HCT116 (cell line): ENCODE measurements around the gene ELN. TPM values are rescaled to one million over a fixed set of nuclear protein-coding genes. Genes with fewer than 3 reads are reported as not detected.

Source experiments
- ATAC-seq: fragments of 200-7000 bp; cut with Tn5 transposase; 2 replicates; pipeline ENCODE4 v1.9.1; 2020; ENCODE audit warnings: mild to moderate bottlenecking, moderate library complexity
- BruUV-seq: library from RNA; stranded (reverse); fragments of 400-500 nt; replicated peaks from 2 replicates; lab custom pipeline; 2021; lab: Mats Ljungman, UMichigan
- CTCF ChIA-PET: fragments of 300-600 bp; sonication (Branson Sonifier 250); formaldehyde crosslinking; loops from one replicate; lab custom pipeline; 2021; ENCODE audit warnings: antibody characterized with exemption; lab: Charles Lee
- POLR2A ChIA-PET: fragments of 300-600, 350-600 bp; sonication (Branson Sonifier 250); formaldehyde crosslinking; loops from one replicate; lab custom pipeline; 2021; ENCODE audit warnings: antibody characterized with exemption; lab: Charles Lee
- RAD21 ChIA-PET, 2 experiments: fragments of 300-600 bp; sonication (Branson Sonifier 250); formaldehyde crosslinking; loops; one replicate each; lab custom pipeline; 2023; ENCODE audit warnings: low total read pairs in 2 of 2; ENCODE audit not compliant: uncharacterized antibody in 2 of 2, unreplicated experiment in 2 of 2, low non-redundant PET in 1 of 2; lab: Charles Lee
- DNase-seq: peaks from one replicate; pipeline ENCODE4 v3.0.0-alpha.2; 2010; ENCODE audit warnings: low read depth, low spot score
- H2AFZ ChIP-seq: fragments of 200-600 bp; shearing (Covaris generic), sonication (generic); 2 replicates; pipeline ENCODE4 v1.6.1; 2017; ENCODE audit warnings: low read depth, mixed run types, mixed read lengths, antibody characterized with exemption, low read length; ENCODE audit not compliant: poor library complexity, severe bottlenecking
- H3K27ac ChIP-seq: 2 replicates; pipeline ENCODE4 v1.5.1; 2012; ENCODE audit warnings: low read depth, low read length
- H3K27me3 ChIP-seq: fragments of 200-600 bp; sonication (generic); 2 replicates; pipeline ENCODE4 v1.6.1; 2016; ENCODE audit warnings: mixed run types, low read length, mixed read lengths; ENCODE audit not compliant: insufficient read depth
- H3K36me3 ChIP-seq, 2 experiments: fragments of 200-500 bp in 1 of 2; fragments of 200-600 bp in 1 of 2; sonication (Bioruptor generic) in 1 of 2; sonication (generic) in 1 of 2; 2 replicates each; pipeline versions ENCODE4 v1.5.1 to v1.6.1; 2014 to 2016; ENCODE audit warnings: low read length in 2 of 2, inconsistent platforms in 1 of 2, mixed read lengths in 1 of 2, mixed run types in 1 of 2; ENCODE audit not compliant: insufficient read depth in 2 of 2, control insufficient read depth in 1 of 2
- H3K4me1 ChIP-seq, 2 experiments: fragments of 200-600 bp in 1 of 2; sonication (generic) in 1 of 2; 2 replicates each; pipeline versions ENCODE4 v1.5.1 to v1.6.1; 2012 to 2017; ENCODE audit warnings: low read length in 2 of 2, inconsistent platforms in 1 of 2, mild to moderate bottlenecking in 1 of 2, mixed read lengths in 1 of 2, mixed run types in 1 of 2, moderate library complexity in 1 of 2; ENCODE audit not compliant: insufficient read depth in 2 of 2, control insufficient read depth in 1 of 2
- H3K4me2 ChIP-seq: fragments of 200-600 bp; sonication (generic); 2 replicates; pipeline ENCODE4 v1.6.1; 2017; ENCODE audit warnings: mixed run types, low read length, mixed read lengths
- H3K4me3 ChIP-seq, 2 experiments: fragments of 200-600 bp in 1 of 2; sonication (generic) in 1 of 2; replicated peaks in 1 of 2; 2 replicates each; pipeline ENCODE4 v1.5.1; 2011 to 2016; ENCODE audit warnings: low read length in 2 of 2, control low read depth in 1 of 2, low read depth in 1 of 2, mild to moderate bottlenecking in 1 of 2, mixed read lengths in 1 of 2, mixed run types in 1 of 2
- H3K79me2 ChIP-seq: fragments of 200-600 bp; sonication (generic); 2 replicates; pipeline ENCODE4 v1.6.1; 2017; ENCODE audit warnings: mild to moderate bottlenecking, mixed run types, low read length, moderate library complexity, mixed read lengths; ENCODE audit not compliant: insufficient read depth
- H3K9ac ChIP-seq: fragments of 200-600 bp; sonication (generic); 2 replicates; pipeline ENCODE4 v1.6.1; 2016; ENCODE audit warnings: low read length, mixed read lengths
- H3K9me2 ChIP-seq: fragments of 200-600 bp; sonication (generic), shearing (Covaris generic); 2 replicates; pipeline ENCODE4 v1.6.1; 2017; ENCODE audit warnings: mixed run types, mild to moderate bottlenecking, moderate library complexity; ENCODE audit not compliant: insufficient read depth
- H3K9me3 ChIP-seq, 2 experiments: fragments of 200-500 bp in 1 of 2; fragments of 200-600 bp in 1 of 2; sonication (Bioruptor generic) in 1 of 2; sonication (generic) in 1 of 2; 2 replicates each; pipeline ENCODE4 v1.6.1; 2014 to 2017; ENCODE audit warnings: low read length in 2 of 2, mixed read lengths in 2 of 2, inconsistent platforms in 1 of 2, low read depth in 1 of 2, mild to moderate bottlenecking in 1 of 2, mixed run types in 1 of 2, moderate library complexity in 1 of 2; ENCODE audit not compliant: control insufficient read depth in 1 of 2, insufficient read depth in 1 of 2
- H4K20me1 ChIP-seq: fragments of 200-600 bp; sonication (generic), shearing (Covaris generic); 2 replicates; pipeline ENCODE4 v1.6.1; 2017; ENCODE audit warnings: mixed run types, mild to moderate bottlenecking, moderate library complexity; ENCODE audit not compliant: insufficient read depth
- ATF3 ChIP-seq: IDR thresholded peaks from 2 replicates; pipeline ENCODE4 v1.6.1; 2012
- CBX3 ChIP-seq: IDR thresholded peaks from 2 replicates; pipeline ENCODE4 v1.6.1; 2012; ENCODE audit warnings: low read depth
- CEBPB ChIP-seq: IDR thresholded peaks from 2 replicates; pipeline ENCODE4 v1.6.1; 2012; ENCODE audit warnings: low read depth
- POLR2A ChIP-seq: IDR thresholded peaks from 2 replicates; pipeline ENCODE4 v1.7.0; 2011; ENCODE audit warnings: borderline replicate concordance; ENCODE audit not compliant: insufficient read depth, insufficient read length; ENCODE audit errors: extremely low read depth
- POLR2AphosphoS5 ChIP-seq: IDR thresholded peaks from 2 replicates; pipeline ENCODE4 v1.6.1; 2011; ENCODE audit warnings: mild to moderate bottlenecking, low read depth, low read length, moderate library complexity
- SIN3A ChIP-seq: IDR thresholded peaks from 2 replicates; pipeline ENCODE4 v1.6.1; 2012; ENCODE audit warnings: low read depth
- SRF ChIP-seq: IDR thresholded peaks from 2 replicates; pipeline ENCODE4 v1.6.1; 2012; ENCODE audit warnings: low read depth
- intact Hi-C: fragments of 100-400 bp; cut with micrococcal nuclease; formaldehyde crosslinking; loops from 2 replicates; pipeline ENCODE4 v1.10.0; 2022
- total RNA-seq: library from RNA; stranded (reverse); gene quantifications from one replicate; pipeline ENCODE4 v1.2.1, GENCODE V29; 2021; ENCODE audit not compliant: unreplicated experiment
- TF ChIP-seq, protein P1 (sequence below): IDR thresholded peaks from 2 replicates; pipeline ENCODE4 v1.6.1; 2011; ENCODE audit warnings: mild to moderate bottlenecking, low read length, moderate library complexity; ENCODE audit not compliant: insufficient replicate concordance; ENCODE audit errors: extremely low read depth
- TF ChIP-seq, protein P2 (sequence below), 3 experiments: fragments of 200-600 bp in 1 of 3; sonication (generic) in 1 of 3; IDR thresholded peaks in 2 of 3; conservative IDR thresholded peaks in 1 of 3; 2 replicates each; pipeline ENCODE4 v1.5.1; 2012 to 2017; ENCODE audit warnings: low read depth in 2 of 3, low read length in 2 of 3, antibody characterized with exemption in 1 of 3, borderline replicate concordance in 1 of 3, control low read depth in 1 of 3, mild to moderate bottlenecking in 1 of 3, mixed read lengths in 1 of 3, mixed run types in 1 of 3, moderate library complexity in 1 of 3; ENCODE audit not compliant: insufficient read depth in 1 of 3
- TF ChIP-seq, protein P3 (sequence below): IDR thresholded peaks from 2 replicates; pipeline ENCODE4 v1.6.1; 2012; ENCODE audit warnings: low read depth

The ELN gene
- total RNA-seq, 1 experiment from 2014 or later: 0.17 TPM

GRCh38 chr7:73994023-73994422 lies 34.0 kb upstream of the ELN start:
- TF ChIP-seq, protein P1, sequence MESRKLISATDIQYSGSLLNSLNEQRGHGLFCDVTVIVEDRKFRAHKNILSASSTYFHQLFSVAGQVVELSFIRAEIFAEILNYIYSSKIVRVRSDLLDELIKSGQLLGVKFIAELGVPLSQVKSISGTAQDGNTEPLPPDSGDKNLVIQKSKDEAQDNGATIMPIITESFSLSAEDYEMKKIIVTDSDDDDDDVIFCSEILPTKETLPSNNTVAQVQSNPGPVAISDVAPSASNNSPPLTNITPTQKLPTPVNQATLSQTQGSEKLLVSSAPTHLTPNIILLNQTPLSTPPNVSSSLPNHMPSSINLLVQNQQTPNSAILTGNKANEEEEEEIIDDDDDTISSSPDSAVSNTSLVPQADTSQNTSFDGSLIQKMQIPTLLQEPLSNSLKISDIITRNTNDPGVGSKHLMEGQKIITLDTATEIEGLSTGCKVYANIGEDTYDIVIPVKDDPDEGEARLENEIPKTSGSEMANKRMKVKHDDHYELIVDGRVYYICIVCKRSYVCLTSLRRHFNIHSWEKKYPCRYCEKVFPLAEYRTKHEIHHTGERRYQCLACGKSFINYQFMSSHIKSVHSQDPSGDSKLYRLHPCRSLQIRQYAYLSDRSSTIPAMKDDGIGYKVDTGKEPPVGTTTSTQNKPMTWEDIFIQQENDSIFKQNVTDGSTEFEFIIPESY: no peak
- TF ChIP-seq, protein P2, sequence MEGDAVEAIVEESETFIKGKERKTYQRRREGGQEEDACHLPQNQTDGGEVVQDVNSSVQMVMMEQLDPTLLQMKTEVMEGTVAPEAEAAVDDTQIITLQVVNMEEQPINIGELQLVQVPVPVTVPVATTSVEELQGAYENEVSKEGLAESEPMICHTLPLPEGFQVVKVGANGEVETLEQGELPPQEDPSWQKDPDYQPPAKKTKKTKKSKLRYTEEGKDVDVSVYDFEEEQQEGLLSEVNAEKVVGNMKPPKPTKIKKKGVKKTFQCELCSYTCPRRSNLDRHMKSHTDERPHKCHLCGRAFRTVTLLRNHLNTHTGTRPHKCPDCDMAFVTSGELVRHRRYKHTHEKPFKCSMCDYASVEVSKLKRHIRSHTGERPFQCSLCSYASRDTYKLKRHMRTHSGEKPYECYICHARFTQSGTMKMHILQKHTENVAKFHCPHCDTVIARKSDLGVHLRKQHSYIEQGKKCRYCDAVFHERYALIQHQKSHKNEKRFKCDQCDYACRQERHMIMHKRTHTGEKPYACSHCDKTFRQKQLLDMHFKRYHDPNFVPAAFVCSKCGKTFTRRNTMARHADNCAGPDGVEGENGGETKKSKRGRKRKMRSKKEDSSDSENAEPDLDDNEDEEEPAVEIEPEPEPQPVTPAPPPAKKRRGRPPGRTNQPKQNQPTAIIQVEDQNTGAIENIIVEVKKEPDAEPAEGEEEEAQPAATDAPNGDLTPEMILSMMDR (IDR thresholded peaks at IDR 0.05 in 2 of 3, conservative IDR thresholded peaks at IDR 0.05 in 1 of 3; ENCODE audit: borderline replicate concordance in 1 of 3, insufficient read depth in 1 of 3, low read depth in 2 of 3, low read length in 2 of 3): no peak
- TF ChIP-seq SRF: no peak
- TF ChIP-seq ATF3: no peak
- no peak for TF ChIP-seq CBX3
- TF ChIP-seq, protein P3, sequence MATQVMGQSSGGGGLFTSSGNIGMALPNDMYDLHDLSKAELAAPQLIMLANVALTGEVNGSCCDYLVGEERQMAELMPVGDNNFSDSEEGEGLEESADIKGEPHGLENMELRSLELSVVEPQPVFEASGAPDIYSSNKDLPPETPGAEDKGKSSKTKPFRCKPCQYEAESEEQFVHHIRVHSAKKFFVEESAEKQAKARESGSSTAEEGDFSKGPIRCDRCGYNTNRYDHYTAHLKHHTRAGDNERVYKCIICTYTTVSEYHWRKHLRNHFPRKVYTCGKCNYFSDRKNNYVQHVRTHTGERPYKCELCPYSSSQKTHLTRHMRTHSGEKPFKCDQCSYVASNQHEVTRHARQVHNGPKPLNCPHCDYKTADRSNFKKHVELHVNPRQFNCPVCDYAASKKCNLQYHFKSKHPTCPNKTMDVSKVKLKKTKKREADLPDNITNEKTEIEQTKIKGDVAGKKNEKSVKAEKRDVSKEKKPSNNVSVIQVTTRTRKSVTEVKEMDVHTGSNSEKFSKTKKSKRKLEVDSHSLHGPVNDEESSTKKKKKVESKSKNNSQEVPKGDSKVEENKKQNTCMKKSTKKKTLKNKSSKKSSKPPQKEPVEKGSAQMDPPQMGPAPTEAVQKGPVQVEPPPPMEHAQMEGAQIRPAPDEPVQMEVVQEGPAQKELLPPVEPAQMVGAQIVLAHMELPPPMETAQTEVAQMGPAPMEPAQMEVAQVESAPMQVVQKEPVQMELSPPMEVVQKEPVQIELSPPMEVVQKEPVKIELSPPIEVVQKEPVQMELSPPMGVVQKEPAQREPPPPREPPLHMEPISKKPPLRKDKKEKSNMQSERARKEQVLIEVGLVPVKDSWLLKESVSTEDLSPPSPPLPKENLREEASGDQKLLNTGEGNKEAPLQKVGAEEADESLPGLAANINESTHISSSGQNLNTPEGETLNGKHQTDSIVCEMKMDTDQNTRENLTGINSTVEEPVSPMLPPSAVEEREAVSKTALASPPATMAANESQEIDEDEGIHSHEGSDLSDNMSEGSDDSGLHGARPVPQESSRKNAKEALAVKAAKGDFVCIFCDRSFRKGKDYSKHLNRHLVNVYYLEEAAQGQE: no peak
- TF ChIP-seq POLR2A: no peak
- TF ChIP-seq SIN3A: no peak
- no peak for TF ChIP-seq POLR2AphosphoS5
- no peak for TF ChIP-seq CEBPB
- DNase-seq (no peak), ATAC-seq (no peak)
- no peaks in the 10 kb centered on the region for H4K20me1 ChIP-seq
- no peaks in the 10 kb centered on the region; a peak in 1 of 4 replicates for H3K4me1 ChIP-seq
- H3K27ac ChIP-seq: no peak overlapping the region
- no peak overlapping the region for H3K9ac ChIP-seq
- ChIA-PET RAD21 (no interaction called here), CTCF (no interaction called here), POLR2A (no interaction called here)
- H3K4me3 ChIP-seq: no peak overlapping the region
- intact Hi-C loops: no loop called here
- H3K4me2 ChIP-seq: no peak overlapping the region
- H3K36me3 ChIP-seq: no peaks in the 10 kb centered on the region
- no peaks in the 10 kb centered on the region for H3K27me3 ChIP-seq
- no peaks in the 10 kb centered on the region for H3K9me2 ChIP-seq
- H3K79me2 ChIP-seq: no peaks in the 10 kb centered on the region
- peaks cover 0 to 7% of the 10 kb centered on the region in 2 experiments; a peak in 1 of 4 replicates for H3K9me3 ChIP-seq
- BruUV-seq: no TSS peak
- no peak overlapping the region for H2AFZ ChIP-seq
